GM12865 (cell line): ENCODE data around the gene AFF2.

ENCODE experiments used
- DNase-seq: peaks from one replicate; pipeline ENCODE4 v3.0.0; 2010; ENCODE audit warnings: low read depth
- H3K4me3 ChIP-seq: 2 replicates; pipeline ENCODE4 v1.5.1; 2011; ENCODE audit warnings: mild to moderate bottlenecking, low read depth, low read length, control low read depth
- TF ChIP-seq, protein P1 (sequence below): IDR thresholded peaks from 2 replicates; pipeline ENCODE4 v1.5.1; 2011; ENCODE audit warnings: low read length, control low read depth, low read depth, inconsistent platforms; ENCODE audit not compliant: insufficient read depth; ENCODE audit errors: missing control alignments

AFF2 gene

DNA sequence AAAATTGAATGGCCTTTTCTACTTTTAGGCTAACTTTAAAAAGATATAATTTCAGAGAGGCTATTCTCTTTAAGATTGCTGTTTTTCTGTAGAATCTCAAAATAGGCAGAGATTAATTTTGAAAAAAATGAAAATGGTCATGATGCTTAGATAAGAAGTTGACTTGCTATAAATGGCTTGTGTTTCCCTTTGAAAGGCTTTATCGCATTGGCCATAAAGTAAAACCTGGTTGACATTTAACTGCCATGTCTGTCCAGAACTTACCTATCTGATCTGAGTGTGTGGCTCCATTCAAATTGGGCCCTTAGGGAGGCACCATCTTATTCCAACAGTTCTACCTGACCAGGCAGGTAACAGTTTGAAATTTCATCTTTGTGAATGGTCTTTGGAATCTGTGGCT, 56.1 kb downstream of the AFF2 start:
- no peak overlapping the region for H3K4me3 ChIP-seq
- no peak for DNase-seq
- TF ChIP-seq, protein P1, sequence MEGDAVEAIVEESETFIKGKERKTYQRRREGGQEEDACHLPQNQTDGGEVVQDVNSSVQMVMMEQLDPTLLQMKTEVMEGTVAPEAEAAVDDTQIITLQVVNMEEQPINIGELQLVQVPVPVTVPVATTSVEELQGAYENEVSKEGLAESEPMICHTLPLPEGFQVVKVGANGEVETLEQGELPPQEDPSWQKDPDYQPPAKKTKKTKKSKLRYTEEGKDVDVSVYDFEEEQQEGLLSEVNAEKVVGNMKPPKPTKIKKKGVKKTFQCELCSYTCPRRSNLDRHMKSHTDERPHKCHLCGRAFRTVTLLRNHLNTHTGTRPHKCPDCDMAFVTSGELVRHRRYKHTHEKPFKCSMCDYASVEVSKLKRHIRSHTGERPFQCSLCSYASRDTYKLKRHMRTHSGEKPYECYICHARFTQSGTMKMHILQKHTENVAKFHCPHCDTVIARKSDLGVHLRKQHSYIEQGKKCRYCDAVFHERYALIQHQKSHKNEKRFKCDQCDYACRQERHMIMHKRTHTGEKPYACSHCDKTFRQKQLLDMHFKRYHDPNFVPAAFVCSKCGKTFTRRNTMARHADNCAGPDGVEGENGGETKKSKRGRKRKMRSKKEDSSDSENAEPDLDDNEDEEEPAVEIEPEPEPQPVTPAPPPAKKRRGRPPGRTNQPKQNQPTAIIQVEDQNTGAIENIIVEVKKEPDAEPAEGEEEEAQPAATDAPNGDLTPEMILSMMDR: no peak

DNA sequence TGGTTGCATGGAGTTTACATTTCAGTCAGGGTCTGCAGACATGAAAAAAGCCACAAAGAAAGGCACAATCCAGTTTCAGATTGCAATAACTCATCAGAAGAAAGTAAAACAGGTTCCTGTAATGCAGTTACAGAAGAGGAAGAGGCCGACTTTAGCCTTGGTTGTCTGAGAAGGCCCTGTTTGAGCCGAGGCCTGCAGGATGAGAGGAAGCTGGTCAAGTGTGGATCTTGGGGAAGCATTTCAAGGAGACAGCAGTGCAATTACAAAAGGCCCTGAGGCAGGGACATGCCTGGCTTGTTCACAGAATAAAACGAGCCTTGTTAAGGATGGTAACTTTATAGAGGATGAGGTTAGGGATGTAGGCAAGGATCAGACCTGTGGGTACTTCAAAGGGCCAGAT, 62.4 kb downstream of the AFF2 start:
- DNase-seq: no peak
- TF ChIP-seq, protein P1: no peak
- no peak overlapping the region for H3K4me3 ChIP-seq

DNA sequence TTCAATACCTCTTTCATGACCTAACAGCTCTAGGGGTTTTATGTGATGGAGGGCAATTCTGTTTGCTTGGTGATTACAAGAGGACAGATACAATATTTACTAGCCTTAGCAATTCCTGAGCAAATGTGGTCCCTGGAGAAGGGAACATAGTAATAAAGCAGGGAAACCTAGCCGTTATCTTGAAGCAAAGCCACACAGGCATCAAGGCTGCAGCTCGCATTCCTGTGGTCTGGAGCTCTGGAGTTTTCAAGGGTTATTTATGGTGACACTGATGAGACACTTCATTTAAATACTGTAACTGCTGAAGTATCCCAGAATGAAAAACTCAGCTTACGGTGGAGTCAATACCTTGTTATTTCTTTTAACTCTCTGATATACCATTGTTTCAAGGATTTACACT, 66.8 kb downstream of the AFF2 start:
- TF ChIP-seq, protein P1: no peak
- no peak for DNase-seq
- H3K4me3 ChIP-seq: no peak overlapping the region

DNA sequence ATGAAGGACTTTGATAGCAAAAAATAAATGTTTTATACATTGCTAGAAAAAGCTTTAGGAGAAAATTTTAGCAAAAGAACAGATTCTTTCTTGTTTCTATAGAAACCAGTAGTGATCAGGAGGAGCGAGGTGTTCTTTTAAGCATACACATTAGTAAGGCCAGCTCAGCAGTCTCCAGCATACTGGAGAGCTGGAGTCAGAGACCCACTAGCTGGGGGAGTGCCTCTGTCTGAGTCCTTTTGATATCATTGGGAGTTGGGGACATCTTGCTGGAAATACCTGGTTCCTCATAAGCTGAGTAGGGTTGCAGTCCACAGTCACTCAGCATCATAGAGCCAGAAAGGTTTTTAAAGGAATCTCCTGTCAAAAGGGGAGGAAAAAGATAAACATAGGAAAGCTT, 67.4 kb downstream of the AFF2 start:
- H3K4me3 ChIP-seq: no peak overlapping the region
- DNase-seq: no peak
- TF ChIP-seq, protein P1: no peak

DNA sequence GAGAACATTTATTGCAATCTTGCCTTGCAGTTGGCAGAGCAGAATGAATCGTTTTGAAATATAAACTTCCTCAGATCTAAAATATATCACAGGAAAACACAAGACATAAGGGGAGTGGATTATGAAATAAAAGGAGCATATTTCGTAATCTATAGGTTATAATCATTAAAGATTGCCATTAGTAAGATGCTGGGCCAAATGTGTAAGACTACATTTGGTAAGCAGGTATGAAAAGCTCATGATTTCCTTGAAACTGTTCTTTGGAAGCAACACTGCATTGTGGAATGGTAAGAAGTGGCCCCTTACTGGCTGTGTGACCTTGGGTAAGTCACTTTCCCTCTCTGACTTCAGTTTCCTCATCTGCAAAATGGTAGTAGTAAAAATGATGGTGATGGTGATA, 68.3 kb downstream of the AFF2 start:
- no peak for DNase-seq
- TF ChIP-seq, protein P1: no peak
- H3K4me3 ChIP-seq: no peak overlapping the region

DNA sequence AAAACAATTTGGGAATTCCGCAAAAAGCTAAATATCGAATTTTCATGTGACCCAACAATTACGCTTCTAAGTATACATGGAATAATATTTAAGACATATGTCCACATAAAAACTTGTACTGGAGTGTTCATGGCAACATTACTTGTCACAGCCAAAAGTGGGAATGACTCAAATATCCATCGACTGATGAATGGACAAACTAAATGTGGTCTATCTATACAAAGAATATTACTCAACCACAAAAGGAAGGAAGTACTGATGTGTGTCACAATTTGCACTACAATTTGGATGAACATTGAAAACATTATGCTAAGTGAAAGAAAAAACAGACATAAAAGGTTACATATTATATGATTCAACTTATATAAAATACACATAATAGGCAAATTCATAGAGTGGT, 71.9 kb downstream of the AFF2 start:
- no peak overlapping the region for H3K4me3 ChIP-seq
- DNase-seq: no peak
- TF ChIP-seq, protein P1: no peak

DNA sequence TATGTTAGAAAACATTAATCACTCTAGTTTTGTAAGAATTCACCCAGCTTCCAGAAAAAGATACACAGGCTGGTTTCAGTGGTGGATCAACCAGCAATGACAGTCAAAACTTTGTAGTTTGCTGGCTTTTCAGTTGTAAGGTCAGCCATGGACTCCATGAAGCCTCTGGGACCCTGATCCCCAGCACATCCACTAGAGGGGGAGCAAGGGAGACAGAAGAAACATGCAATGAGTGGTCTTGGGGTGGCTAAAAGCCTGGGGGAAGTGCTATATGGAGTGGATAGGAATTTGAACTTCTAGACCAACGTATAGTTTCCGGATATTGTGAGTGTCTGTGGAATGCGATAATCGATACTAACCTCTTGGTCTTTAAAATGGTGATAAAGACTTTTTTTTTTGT, 72.7 kb downstream of the AFF2 start:
- TF ChIP-seq, protein P1: no peak

More for the DNA sequence above, 72.7 kb downstream of the AFF2 start:
- H3K4me3 ChIP-seq: no peak overlapping the region
- DNase-seq: no peak
